Measurements from ENCODE around the gene MINDY3. TPM values are rescaled to one million over a fixed set of nuclear protein-coding genes. Genes with fewer than 3 reads are reported as not detected.
"Not testable (repeated sequence)": the region's sequence is repeated elsewhere in the genome, so short reads cannot be mapped to it uniquely, and the experiment has no call there.

MINDY3 gene
- total RNA-seq, 1 donor from 2014 or later, result 25.4 TPM

DNA sequence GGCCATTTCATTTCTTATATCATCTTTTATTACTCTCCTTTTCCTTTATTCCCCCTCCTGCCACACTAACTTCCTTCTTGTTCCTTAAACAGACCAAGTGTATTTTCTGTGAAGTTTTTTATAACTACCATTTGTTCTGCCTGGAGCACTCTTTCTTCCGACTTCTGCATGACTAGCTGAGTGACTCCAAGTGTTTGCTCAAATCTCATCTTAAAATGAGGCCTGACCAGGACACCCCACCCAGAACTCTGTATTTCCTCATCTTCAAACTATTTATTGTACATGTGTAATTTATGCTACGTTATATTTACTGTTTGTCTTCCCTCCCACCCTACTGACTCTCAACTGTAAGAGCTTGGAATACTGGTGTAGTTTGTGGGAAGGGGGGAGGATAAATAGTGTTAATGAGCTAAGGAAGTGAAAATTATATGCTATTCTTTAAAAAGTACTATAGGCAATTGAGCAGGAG, 3.2 kb downstream of the MINDY3 start:
- no peak for DNase-seq (ENCODE audit: low spot score)

- DNase-seq (ENCODE audit: low spot score), result no peak
Measured at GRCh38 chr10:15856328-15857015, 3.8 kb downstream of the MINDY3 start.

GRCh38 chr10:15853800-15854199, 6.5 kb downstream of the MINDY3 start:
- no peak for DNase-seq (ENCODE audit: low spot score)

DNA sequence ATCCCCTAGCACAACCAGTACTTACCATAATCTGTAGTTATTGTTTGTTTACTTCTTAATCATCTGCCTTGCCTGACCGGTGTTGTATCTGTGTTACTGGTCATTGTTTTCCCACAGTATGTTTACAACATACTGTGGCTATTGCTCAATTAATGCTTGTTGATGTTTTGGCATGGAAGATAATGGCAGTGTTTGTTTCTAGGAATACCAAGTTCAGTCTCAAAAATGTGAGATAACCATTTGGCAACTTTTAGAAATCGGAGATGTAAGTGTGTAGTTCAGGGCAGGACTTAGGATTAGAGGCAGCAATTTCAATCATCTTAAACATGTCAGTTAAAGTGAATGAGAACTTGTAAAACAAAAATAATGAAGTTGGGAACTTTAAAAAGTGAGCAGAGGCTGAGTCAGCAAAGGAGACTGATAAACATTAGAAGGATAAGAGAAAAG, 8.2 kb downstream of the MINDY3 start:
- no peak for DNase-seq (ENCODE audit: low spot score)

DNA sequence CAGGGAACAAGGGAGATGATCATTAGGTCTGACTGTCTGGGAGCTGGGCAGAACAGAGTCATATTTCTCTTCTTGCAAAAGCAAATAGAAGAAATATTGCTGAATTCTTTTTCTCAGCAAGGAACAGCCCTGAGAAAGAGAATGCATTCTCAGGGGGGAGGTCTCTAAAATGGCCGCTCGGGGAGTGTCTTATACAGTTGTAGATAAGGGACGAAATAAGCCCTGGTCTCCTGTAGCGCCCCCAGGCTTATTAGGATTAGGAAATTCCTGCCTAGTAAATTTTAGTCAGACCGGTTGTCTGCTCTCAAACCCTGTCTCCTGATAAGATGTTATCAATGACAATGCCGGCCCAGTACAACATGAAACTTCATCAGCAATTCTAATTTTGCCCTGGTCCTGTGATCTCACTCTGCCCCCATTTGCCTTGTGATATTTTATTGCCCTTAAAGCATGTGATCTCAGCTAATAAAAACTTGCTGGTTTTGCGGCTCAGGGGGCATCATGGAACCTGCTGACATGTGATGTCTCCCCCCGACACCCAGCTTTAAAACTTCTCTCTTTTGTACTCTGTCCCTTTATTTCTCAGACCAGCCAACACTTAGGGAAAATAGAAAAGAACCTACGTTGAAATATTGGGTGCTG, 9.8 kb downstream of the MINDY3 start:
- DNase-seq (ENCODE audit: low spot score), result not testable (repeated sequence)

- no peak for DNase-seq (ENCODE audit: low spot score)
Measured at GRCh38 chr10:15849316-15849715, 11.0 kb downstream of the MINDY3 start.

- no peak for DNase-seq (ENCODE audit: low spot score)
Measured at GRCh38 chr10:15847481-15847880, 12.8 kb downstream of the MINDY3 start.

GRCh38 chr10:15844517-15844916, 15.8 kb downstream of the MINDY3 start:
- DNase-seq (ENCODE audit: low spot score), result no peak

GRCh38 chr10:15843695-15844094, 16.6 kb downstream of the MINDY3 start:
- DNase-seq (ENCODE audit: low spot score), result no peak

GRCh38 chr10:15842556-15843169, 17.6 kb downstream of the MINDY3 start:
- no peak for DNase-seq (ENCODE audit: low spot score)

- DNase-seq (ENCODE audit: low spot score), result no peak
Measured at GRCh38 chr10:15841696-15842095, 18.6 kb downstream of the MINDY3 start.

- no peak for DNase-seq (ENCODE audit: low spot score)
Measured at GRCh38 chr10:15836807-15837206, 23.5 kb downstream of the MINDY3 start.

- no peak for DNase-seq (ENCODE audit: low spot score)
Measured at GRCh38 chr10:15829495-15829894, 30.8 kb downstream of the MINDY3 start.

- no peak for DNase-seq (ENCODE audit: low spot score)
Measured at GRCh38 chr10:15824498-15824897, 35.8 kb downstream of the MINDY3 start.

DNA sequence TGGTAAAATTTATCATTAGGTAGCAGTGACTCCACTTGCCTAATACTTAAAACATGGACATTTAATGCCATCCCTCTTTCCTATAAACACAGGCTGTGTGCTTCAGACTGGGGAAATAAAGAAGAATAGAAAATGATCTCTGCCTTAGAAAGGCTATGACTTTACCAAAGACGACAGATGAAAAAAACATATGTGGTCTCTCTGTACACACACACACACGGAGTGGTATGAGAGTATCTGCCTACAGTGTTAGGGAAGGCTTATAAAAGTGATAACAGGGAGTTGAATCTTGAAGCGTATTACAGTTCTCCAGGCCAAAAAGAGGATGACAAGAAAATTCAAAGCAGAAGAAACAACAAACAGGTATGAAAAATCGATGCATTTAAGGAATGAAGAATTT, 38.2 kb downstream of the MINDY3 start:
- DNase-seq (ENCODE audit: low spot score), result no peak

DNA sequence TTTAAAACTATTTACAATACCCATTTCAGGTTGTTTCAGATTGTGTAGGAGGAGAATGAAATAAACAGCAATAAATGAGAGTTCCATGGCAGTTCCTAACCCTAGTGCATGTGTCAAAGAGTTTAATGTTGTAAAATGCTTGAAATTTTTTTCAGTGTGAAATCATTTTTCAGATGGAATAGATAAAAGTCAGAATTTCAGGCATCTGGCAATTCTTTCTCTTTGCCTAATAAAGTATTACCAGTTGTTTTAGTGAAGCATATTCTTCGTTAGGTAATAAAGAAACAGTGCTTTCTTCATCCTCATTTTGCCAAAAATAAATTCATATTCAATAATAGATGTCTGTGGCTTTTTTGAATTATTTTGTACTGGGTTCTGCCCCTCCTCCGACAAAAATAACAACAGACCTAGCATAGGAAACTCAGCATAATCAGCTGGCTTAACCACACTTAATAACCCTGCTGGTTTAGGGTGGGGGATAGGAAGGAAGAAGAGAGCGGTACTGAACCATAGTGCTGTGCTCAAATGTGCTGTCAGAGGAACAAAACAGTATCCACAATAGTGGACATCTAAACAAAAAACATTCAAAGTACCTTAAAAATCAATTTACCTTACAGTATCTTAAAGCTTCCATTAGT, 39.1 kb downstream of the MINDY3 start:
- DNase-seq (ENCODE audit: low spot score), result no peak

DNA sequence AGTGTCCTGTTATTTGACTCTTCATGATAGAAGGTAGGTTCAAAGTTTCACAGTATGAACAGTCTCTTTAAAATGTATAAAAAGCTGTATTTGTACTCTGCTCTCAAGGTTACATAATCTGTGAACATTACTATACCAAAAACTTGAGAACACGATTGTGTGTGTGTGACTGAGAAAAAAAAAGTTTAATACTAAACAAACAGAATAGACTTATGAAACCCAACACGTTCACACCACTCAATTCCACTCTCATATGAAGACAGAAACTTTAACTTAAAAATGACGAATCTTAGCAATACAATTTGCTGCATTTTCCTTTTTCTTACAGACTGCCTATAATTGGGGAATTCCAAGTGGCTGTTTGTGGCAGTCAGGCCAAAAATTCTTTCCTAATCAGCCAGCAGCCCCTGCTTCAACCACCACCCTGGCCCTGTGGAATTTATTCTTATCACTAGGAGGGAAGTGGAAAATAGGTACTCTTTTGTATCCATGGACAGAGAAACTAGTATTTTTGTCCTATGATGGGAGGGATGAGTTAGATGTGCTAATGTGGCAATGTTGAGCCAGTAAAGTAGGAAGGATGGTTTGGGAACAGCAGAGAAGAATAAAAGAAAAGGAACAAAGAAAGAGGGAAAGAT, 42.8 kb downstream of the MINDY3 start:
- no peak for DNase-seq (ENCODE audit: low spot score)

- DNase-seq (ENCODE audit: low spot score), result no peak
Measured at GRCh38 chr10:15815242-15815885, 44.9 kb downstream of the MINDY3 start.

DNA sequence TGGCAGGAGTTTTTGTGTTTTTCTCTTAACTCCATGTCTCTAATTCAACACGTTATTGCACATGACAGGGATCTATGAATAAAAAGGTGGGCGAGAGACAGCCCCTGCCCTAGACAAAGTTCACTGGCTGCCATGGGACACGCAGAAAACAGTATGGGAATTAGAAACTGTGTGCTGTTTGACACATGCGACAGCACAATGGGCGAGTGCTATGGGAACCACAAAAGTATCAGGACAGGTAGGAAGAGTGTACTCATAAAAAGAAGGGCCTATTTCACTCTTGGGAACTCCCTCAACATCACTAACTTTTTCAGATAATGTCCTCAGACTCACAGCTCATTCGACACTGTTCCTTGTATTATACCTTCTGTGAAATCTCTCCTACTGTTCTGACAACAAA, 45.7 kb downstream of the MINDY3 start:
- no peak for DNase-seq (ENCODE audit: low spot score)

DNA sequence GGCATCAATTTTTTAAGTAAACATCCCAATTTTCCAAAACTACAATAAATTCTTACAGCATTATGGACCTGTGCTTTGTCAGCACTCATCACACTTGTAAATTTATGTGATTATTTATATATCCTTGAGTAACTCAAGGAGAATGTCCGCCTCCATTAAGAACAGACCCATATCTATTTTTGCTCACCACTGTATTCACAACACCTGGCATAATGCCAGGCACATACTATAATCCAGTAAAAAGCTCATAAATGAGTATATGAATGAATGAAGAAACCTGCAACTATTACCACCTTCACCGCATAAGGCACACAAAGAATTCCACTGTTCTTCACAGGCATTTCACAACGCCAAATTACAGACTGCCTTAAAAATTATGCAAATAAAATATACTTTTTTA, 46.9 kb downstream of the MINDY3 start:
- no peak for DNase-seq (ENCODE audit: low spot score)

GRCh38 chr10:15809450-15809849, 50.9 kb downstream of the MINDY3 start:
- no peak for DNase-seq (ENCODE audit: low spot score)

Data from mesenteric fat pad (tissue), 1 donor.